ENCODE measurements around the gene WDR83. TPM values are rescaled to one million over a fixed set of nuclear protein-coding genes. Genes with fewer than 3 reads are reported as not detected.

WDR83 gene
- total and polyA plus RNA-seq, 4 donors, result 3.9 to 5.1 (median 4.2) TPM

- 98% methylated on average over 17 of the region's 17 CpGs for WGBS
- DNase-seq (ENCODE audit: low spot score), result no peak
- H3K9ac ChIP-seq (ENCODE audit: low read depth in 1 of 2, low read length in 2 of 2), result no peak overlapping the region
- H3K36me3 ChIP-seq (ENCODE audit: control insufficient read depth in 4 of 4, insufficient read depth in 3 of 4, low read depth in 1 of 4, low read length in 3 of 4), result peaks cover 32 to 68% (median 55%) of the 10 kb centered on the region in 4 donors
- H3K27me3 ChIP-seq (ENCODE audit: control insufficient read depth in 4 of 4, insufficient read depth in 4 of 4, low read length in 3 of 4), result no peaks in the 10 kb centered on the region
- H3K27ac ChIP-seq (ENCODE audit: low read depth in 1 of 2, low read length in 2 of 2), result no peak overlapping the region
- no peaks in the 10 kb centered on the region for H3K4me1 ChIP-seq (ENCODE audit: control insufficient read depth in 4 of 4, insufficient read depth in 4 of 4, low read length in 3 of 4)
- H3K9me3 ChIP-seq (ENCODE audit: control insufficient read depth in 4 of 4, low read length in 3 of 4), result peaks cover 27 to 35% (median 28%) of the 10 kb centered on the region in 4 donors
- TF ChIP-seq, protein P1, sequence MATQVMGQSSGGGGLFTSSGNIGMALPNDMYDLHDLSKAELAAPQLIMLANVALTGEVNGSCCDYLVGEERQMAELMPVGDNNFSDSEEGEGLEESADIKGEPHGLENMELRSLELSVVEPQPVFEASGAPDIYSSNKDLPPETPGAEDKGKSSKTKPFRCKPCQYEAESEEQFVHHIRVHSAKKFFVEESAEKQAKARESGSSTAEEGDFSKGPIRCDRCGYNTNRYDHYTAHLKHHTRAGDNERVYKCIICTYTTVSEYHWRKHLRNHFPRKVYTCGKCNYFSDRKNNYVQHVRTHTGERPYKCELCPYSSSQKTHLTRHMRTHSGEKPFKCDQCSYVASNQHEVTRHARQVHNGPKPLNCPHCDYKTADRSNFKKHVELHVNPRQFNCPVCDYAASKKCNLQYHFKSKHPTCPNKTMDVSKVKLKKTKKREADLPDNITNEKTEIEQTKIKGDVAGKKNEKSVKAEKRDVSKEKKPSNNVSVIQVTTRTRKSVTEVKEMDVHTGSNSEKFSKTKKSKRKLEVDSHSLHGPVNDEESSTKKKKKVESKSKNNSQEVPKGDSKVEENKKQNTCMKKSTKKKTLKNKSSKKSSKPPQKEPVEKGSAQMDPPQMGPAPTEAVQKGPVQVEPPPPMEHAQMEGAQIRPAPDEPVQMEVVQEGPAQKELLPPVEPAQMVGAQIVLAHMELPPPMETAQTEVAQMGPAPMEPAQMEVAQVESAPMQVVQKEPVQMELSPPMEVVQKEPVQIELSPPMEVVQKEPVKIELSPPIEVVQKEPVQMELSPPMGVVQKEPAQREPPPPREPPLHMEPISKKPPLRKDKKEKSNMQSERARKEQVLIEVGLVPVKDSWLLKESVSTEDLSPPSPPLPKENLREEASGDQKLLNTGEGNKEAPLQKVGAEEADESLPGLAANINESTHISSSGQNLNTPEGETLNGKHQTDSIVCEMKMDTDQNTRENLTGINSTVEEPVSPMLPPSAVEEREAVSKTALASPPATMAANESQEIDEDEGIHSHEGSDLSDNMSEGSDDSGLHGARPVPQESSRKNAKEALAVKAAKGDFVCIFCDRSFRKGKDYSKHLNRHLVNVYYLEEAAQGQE (IDR thresholded peaks at IDR 0.05), result no peak
- TF ChIP-seq HNF4G (IDR thresholded peaks at IDR 0.05) (no peak), JUND (IDR thresholded peaks at IDR 0.05) (no peak), SP1 (IDR thresholded peaks at IDR 0.05) (no peak), ATF3 (IDR thresholded peaks at IDR 0.05) (no peak), EGR1 (IDR thresholded peaks at IDR 0.05; ENCODE audit: low read depth in 2 of 2) (no peak), FOXA2 (IDR thresholded peaks at IDR 0.05) (no peak), MAX (IDR thresholded peaks at IDR 0.05) (no peak), FOXA1 (IDR thresholded peaks at IDR 0.05) (no peak), RXRA (IDR thresholded peaks at IDR 0.05) (no peak), GABPA (IDR thresholded peaks at IDR 0.05 in 1 of 2, conservative IDR thresholded peaks at IDR 0.05 in 1 of 2) (no peak), YY1 (IDR thresholded peaks at IDR 0.05) (no peak), CTCF (IDR thresholded peaks at IDR 0.05; ENCODE audit: low read depth, low read length, missing input control) (no peak), RAD21 (IDR thresholded peaks at IDR 0.05) (no peak), HNF4A (conservative IDR thresholded peaks at IDR 0.05) (no peak), ZBTB33 (IDR thresholded peaks at IDR 0.05) (no peak), TAF1 (conservative IDR thresholded peaks at IDR 0.05) (no peak), NR2F2 (IDR thresholded peaks at IDR 0.05) (no peak)
- peak overlapping the region in 2 of 3 donors; percentile 31 to 42 for H3K4me3 ChIP-seq (ENCODE audit: low read depth in 1 of 3, low read length in 3 of 3)
These were observed 38.3 kb upstream of the WDR83 start for GRCh38 chr19:12628040-12629022.
